ENCODE results near the gene CASP10. TPM values are rescaled to one million over a fixed set of nuclear protein-coding genes. Genes with fewer than 3 reads are reported as not detected.

Gene CASP10
- total and polyA plus RNA-seq, 2 experiments from 2014 or later: 1.6 to 11.0 TPM

DNA sequence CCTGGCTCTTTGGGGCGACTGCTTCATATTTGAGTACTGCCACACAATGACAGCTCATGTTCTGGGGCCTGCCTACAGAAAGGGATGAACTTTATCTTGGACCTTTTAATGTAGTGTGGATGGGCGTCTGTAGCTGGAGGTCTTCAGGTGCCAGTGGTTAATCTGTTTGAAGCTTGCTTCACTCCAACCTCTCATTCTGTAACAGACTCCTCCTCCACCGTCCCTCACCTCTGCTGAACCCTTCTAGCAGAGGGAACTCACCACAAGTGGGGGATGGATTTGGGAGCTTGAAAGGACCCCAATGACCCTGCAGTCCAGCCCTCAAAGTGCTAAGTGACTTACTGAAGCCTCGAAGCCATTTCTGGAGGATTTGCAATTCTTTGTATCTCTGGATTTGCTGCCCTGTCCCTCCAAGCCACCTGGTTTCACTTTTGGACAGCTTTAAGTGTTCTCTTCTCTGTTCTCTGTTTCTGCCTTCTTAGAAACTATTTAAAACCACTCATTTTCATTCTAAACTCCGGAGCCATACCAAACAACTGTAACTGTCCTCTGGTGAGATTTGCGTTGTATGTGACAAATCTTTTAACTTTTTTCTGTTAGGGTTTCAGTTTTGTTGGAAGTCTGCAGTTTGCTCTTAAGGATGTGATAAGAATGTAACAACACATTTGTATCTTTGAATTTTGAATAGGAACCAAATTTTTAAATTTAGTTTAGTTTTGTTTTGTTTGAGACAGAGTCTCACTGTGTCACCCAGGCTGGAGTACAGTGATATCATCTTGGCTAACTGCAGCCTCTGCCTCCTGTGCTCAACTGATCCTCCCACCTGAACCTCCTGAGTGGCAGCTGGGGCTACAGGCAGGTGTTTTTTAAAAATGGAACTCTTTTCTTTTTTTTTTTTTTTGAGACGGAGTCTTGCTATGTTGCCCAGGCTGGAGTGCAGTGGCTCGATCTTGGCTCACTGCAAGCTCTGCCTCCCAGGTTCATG lies 40.4 kb downstream of the CASP10 start:
- H3K27ac ChIP-seq: no peak overlapping the region
- TF ChIP-seq EZH2 (IDR thresholded peaks at IDR 0.05; ENCODE audit: borderline replicate concordance): no peak
- TF ChIP-seq EZH2phosphoT487 (IDR thresholded peaks at IDR 0.05; ENCODE audit: low read depth, severe bottlenecking, unreplicated experiment): no peak
- TF ChIP-seq CTCF (IDR thresholded peaks at IDR 0.05; ENCODE audit: poor library complexity): no peak
- no peaks in the 10 kb centered on the region for H3K79me2 ChIP-seq
- H3K9me3 ChIP-seq (ENCODE audit: low read depth): no peaks in the 10 kb centered on the region
- no peak overlapping the region for H2AFZ ChIP-seq
- no peak for DNase-seq (ENCODE audit: low spot score)
- no peaks in the 10 kb centered on the region for H3K9me2 ChIP-seq (replicated peaks; ENCODE audit: insufficient read depth)
- WGBS (ENCODE audit: low lambda C conversion rate, missing lambda C conversion rate): 73% methylated on average over 7 of the region's 8 CpGs
- H3K4me3 ChIP-seq: no peak overlapping the region
- H3K4me2 ChIP-seq: no peak overlapping the region
- no peaks in the 10 kb centered on the region for H3K36me3 ChIP-seq (replicated peaks; ENCODE audit: insufficient read depth, low read depth)
- peaks cover 13% of the 10 kb centered on the region for H3K4me1 ChIP-seq (ENCODE audit: insufficient read depth)
- H3K27me3 ChIP-seq: no peaks in the 10 kb centered on the region
- no peaks in the 10 kb centered on the region for H4K20me1 ChIP-seq (ENCODE audit: insufficient read depth, poor library complexity, severe bottlenecking)

- no peaks in the 10 kb centered on the region for H4K20me1 ChIP-seq (ENCODE audit: insufficient read depth, poor library complexity, severe bottlenecking)
- H3K9me3 ChIP-seq (ENCODE audit: low read depth): no peaks in the 10 kb centered on the region
- no peak overlapping the region for H3K4me2 ChIP-seq
- no peaks in the 10 kb centered on the region for H3K9me2 ChIP-seq (replicated peaks; ENCODE audit: insufficient read depth)
- no peaks in the 10 kb centered on the region for H3K36me3 ChIP-seq (replicated peaks; ENCODE audit: insufficient read depth, low read depth)
- no peaks in the 10 kb centered on the region for H3K79me2 ChIP-seq
- H3K27ac ChIP-seq: no peak overlapping the region
- DNase-seq (ENCODE audit: low spot score): no peak
- H2AFZ ChIP-seq: no peak overlapping the region
- TF ChIP-seq CTCF (IDR thresholded peaks at IDR 0.05; ENCODE audit: poor library complexity) (no peak), EZH2 (IDR thresholded peaks at IDR 0.05; ENCODE audit: borderline replicate concordance) (no peak), EZH2phosphoT487 (IDR thresholded peaks at IDR 0.05; ENCODE audit: low read depth, severe bottlenecking, unreplicated experiment) (no peak)
- H3K4me1 ChIP-seq (ENCODE audit: insufficient read depth): peaks cover 4% of the 10 kb centered on the region
- no peaks in the 10 kb centered on the region for H3K27me3 ChIP-seq
- 72% methylated on average over 3 of the region's 3 CpGs for WGBS (ENCODE audit: low lambda C conversion rate, missing lambda C conversion rate)
- no peak overlapping the region for H3K4me3 ChIP-seq
Observed at GRCh38 chr2:201228271-201228911, 45.5 kb downstream of the CASP10 start.

DNA sequence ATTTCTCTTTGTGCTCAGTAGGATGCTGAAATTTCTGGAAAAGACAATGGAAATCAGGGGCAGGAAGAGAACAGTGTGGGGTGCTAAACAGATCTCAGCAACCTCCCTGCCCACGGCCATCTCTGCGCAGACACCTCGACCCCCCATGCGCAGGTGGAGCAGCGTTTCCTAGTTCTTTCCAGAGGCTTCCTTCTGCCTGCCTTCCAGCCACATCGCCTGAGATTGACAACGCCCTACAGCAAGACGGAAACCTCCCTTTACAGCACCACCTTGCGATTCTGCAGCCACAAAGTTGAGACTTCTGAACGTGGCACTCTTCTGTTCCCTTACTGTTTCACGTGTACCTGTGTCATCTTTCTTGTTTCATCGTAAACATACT lies 46.0 kb downstream of the CASP10 start:
- WGBS (ENCODE audit: low lambda C conversion rate, missing lambda C conversion rate): 85% methylated on average over 12 of the region's 12 CpGs
- no peaks in the 10 kb centered on the region for H3K36me3 ChIP-seq (replicated peaks; ENCODE audit: insufficient read depth, low read depth)
- no peak for DNase-seq (ENCODE audit: low spot score)
- H3K79me2 ChIP-seq: no peaks in the 10 kb centered on the region
- H3K9me3 ChIP-seq (ENCODE audit: low read depth): no peaks in the 10 kb centered on the region
- H2AFZ ChIP-seq: no peak overlapping the region
- no peak overlapping the region for H3K4me3 ChIP-seq
- H4K20me1 ChIP-seq (ENCODE audit: insufficient read depth, poor library complexity, severe bottlenecking): no peaks in the 10 kb centered on the region
- TF ChIP-seq CTCF (IDR thresholded peaks at IDR 0.05; ENCODE audit: poor library complexity): no peak
- TF ChIP-seq EZH2 (IDR thresholded peaks at IDR 0.05; ENCODE audit: borderline replicate concordance): no peak
- no peak for TF ChIP-seq EZH2phosphoT487 (IDR thresholded peaks at IDR 0.05; ENCODE audit: low read depth, severe bottlenecking, unreplicated experiment)
- H3K4me2 ChIP-seq: no peak overlapping the region
- H3K9me2 ChIP-seq (replicated peaks; ENCODE audit: insufficient read depth): no peaks in the 10 kb centered on the region
- H3K27ac ChIP-seq: no peak overlapping the region
- H3K27me3 ChIP-seq: no peaks in the 10 kb centered on the region
- peaks cover 4% of the 10 kb centered on the region for H3K4me1 ChIP-seq (ENCODE audit: insufficient read depth)
